GM12872 (cell line): ENCODE data around the gene ZSCAN26.

ENCODE experiments used
- CTCF ChIP-seq: IDR thresholded peaks from 3 replicates; pipeline ENCODE4 v1.5.1; 2011; ENCODE audit warnings: low read depth, mild to moderate bottlenecking, low read length, moderate library complexity; ENCODE audit not compliant: insufficient read depth

Gene ZSCAN26

DNA sequence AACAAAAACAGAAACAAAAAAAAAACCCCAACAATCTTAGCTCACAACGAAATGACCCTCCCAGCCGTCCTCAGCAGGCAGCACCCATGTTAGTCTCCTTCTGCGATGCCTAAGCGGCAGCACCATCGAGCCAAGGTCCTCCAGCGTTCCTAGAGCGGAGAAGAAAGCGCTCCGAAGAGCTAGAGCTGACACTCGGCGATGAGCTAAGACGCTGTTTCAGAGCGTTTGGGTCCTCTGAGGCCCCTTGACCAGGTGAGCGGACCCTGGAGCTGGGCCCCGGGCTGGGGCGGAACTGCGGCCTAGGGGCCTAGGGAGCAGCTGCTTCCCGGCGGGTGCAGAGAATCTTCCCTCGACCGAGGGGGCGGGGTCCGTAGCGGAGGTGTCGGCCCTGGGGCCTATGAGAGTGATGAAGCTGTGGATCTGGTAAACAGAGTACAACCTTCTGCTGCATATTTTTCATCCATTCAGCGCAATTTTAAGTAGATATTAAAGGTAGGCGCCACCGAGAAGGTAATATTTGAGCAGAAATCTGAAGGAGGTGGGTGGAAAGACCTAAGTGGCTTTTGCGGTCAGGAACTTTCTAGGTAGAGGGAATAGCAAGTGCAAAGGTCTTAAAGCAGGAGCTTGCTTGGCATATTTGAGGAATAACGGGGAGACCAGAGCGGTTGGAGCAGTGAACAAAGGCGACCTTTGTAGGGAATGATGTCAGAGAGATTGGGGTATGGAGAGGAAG is at the start of gene ZSCAN26:
Gene ZSCAN26 (plus strand): TSS at position 182 of the 733 bp plus-strand sequence. CDS start 4,777 bp downstream, outside the sequence.
- no peak for TF ChIP-seq CTCF

DNA sequence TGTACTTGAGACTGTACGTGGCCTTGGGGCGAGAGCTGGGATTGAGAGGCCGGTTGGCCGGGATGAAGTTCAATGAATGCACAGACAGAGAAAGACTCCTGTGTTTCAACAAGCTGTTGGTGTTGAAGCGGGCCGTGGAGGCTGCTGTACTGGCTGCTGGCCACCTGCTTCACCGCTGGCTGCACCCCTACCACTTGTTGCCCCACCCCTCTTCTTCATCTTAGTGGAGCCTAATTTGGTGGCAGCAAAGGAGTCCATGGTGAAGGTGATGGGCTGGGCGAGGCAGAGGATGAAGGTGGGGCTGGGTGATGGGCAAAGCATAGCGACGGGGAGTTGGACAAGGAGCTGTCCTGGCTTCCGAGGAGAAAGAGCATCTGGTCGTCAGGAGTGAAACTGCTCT is 49.1 kb upstream of the ZSCAN26 start:
- TF ChIP-seq CTCF: no peak

GRCh38 chr6:28218312-28219248 is 48.4 kb upstream of the ZSCAN26 start:
- no peak for TF ChIP-seq CTCF

DNA sequence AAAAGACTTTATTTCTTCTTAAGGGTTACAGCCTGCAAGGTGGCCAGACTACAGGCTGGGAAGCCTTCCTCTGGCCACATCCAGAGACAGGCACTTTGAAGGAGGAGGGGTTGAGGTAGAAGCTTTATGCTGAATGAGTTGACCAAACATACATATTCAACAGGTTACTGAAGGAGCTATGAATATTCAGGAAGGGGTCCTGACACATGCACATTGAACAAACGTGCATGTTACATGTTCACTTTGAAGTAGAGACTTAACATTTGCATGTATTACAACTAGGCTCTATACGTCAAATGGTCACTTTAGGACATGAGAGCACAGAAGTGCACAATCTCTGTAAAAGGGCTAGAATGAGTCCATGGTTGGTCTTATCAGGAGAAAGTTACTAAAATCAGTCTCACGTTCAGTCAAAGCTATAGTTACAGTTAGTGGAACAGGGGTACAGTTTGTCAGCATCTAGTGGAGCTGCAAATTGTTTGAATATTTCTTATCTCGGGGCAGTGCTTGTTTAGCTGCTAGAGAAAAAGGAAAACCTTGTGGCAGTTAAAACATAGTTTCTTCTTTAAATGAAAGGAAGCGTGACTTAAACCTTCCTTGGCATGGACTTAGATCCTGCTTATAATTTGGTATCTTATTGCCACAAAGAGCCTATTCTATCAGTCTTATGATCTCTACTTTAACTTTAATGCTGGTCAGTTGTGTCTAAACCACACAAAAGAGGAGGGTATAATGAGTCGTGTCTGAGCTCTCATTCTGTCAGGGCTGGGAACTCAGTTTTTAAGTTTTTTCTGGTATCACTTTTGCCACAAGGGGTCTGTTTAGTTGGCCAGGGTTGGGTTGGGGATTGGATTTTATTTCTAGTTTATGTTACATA is 46.4 kb upstream of the ZSCAN26 start:
- TF ChIP-seq CTCF: no peak

DNA sequence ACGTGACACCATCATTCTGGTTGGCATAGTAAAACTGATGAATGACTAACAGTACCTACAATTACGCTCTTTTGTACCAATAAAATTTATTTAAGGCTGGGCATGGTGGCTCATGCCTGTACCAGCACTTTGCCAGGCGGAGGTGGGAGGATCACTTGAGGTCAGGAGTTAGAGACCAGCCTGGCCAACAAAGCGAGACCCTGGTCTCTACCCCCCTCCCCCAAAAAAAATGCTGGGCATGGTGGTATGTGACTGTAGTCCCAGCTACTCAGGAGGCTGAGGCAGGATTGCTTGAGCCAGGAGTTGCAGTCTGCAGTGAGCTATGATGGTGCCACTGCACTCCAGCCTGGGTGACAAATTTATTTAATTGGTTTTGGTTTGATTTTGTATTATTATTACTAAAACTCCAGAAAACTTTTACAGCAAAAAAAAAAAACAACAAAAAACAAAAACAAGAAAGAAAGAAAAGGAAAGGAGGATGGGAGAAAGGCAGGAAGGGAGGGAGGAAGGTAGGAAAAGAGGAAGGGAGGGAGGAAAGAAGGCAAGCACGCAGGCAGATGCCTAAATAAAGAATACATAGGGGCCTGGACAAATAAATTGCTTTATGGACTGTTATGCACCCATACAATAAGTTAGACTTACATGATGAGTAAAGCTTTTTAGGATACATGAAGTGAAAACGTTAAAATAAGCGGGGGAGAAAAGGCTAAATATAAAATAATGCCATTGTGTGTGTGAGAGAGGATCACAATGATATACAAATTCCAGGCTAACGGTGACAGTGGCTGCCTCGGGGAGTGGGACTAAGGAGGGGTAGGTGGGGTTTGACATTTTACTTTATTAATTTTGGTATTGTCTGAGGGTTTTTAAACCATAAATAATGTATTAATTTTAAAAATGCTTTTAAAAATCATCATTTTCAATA is 42.5 kb upstream of the ZSCAN26 start:
- TF ChIP-seq CTCF: no peak

GRCh38 chr6:28225056-28225834 is 41.7 kb upstream of the ZSCAN26 start, which contains the start of gene ZSCAN9:
Gene ZSCAN9, plus strand, starts transcription at chr6:28225275. Its CDS starts 1,810 bp downstream, at chr6:28227085.
- TF ChIP-seq CTCF: no peak
